ENCODE results near the gene UBQLN2. TPM values are rescaled to one million over a fixed set of nuclear protein-coding genes. Genes with fewer than 3 reads are reported as not detected.

UBQLN2 gene
- total RNA-seq, 2 experiments from 2014 or later: 48.7 to 49.1 TPM

GRCh38 chrX:56569378-56570057, 6.1 kb downstream of the UBQLN2 start:
- Mint-ChIP-seq H3K9me3 (no peaks in the 10 kb centered on the region), H3K27me3 (no peaks in the 10 kb centered on the region), H3K27ac (no peak overlapping the region), H3K4me1 (ENCODE audit: low read depth) (peaks cover 73% of the 10 kb centered on the region), H3K4me3 (peak overlapping the region; percentile 15), H3K36me3 (ENCODE audit: low read depth) (peaks cover 72% of the 10 kb centered on the region)
- no peaks in the 10 kb centered on the region for H3K27me3 ChIP-seq (ENCODE audit: control insufficient read depth in 1 of 2, insufficient read depth in 2 of 2, low read length in 2 of 2)
- CTCF ChIA-PET: no interaction called here
- no peak overlapping the region for H3K27ac ChIP-seq (ENCODE audit: low read depth in 1 of 2, low read length in 2 of 2)
- H3K36me3 ChIP-seq (ENCODE audit: insufficient read depth, low read length): peaks cover 9% of the 10 kb centered on the region
- no peak for TF ChIP-seq CTCF (IDR thresholded peaks at IDR 0.05)
- POLR2A ChIA-PET: no interaction called here
- peaks cover 11% of the 10 kb centered on the region for H3K4me1 ChIP-seq (ENCODE audit: insufficient read depth, low read length)
- DNase-seq (peak in 2 of 14 experiments; percentile 9 to 10), ATAC-seq (ENCODE audit: poor library complexity) (no peak)
- intact Hi-C loops (cut with DNase I, micrococcal nuclease): loop anchor here (5.0 to 10.0 kb wide), 4 partner anchors 55 to 1025 kb away; partner anchors contain the start of genes NBDY (in 1 of the 2) and ZXDB (in 1 of the 2)
- no peaks in the 10 kb centered on the region for H3K9me3 ChIP-seq (ENCODE audit: control insufficient read depth in 1 of 2, insufficient read depth in 1 of 2, low read length in 2 of 2)
- H3K4me3 ChIP-seq (ENCODE audit: low read length): no peak overlapping the region

GRCh38 chrX:56572975-56573374, 9.5 kb downstream of the UBQLN2 start:
- no peak overlapping the region for H3K4me3 ChIP-seq (ENCODE audit: low read length)
- H3K9me3 ChIP-seq (ENCODE audit: control insufficient read depth in 1 of 2, insufficient read depth in 1 of 2, low read length in 2 of 2): peaks cover 0 to 5% of the 10 kb centered on the region in 2 experiments
- H3K4me1 ChIP-seq (ENCODE audit: insufficient read depth, low read length): peaks cover 11% of the 10 kb centered on the region
- peaks cover 87% of the 10 kb centered on the region for H3K36me3 Mint-ChIP-seq (ENCODE audit: low read depth)
- peaks cover 14% of the 10 kb centered on the region for H3K36me3 ChIP-seq (ENCODE audit: insufficient read depth, low read length)
- POLR2A ChIA-PET: no interaction called here
- ATAC-seq (ENCODE audit: poor library complexity) (peak; percentile 89), DNase-seq (peak in 6 of 14 experiments; percentile 3 to 36 (median 23))
- no peaks in the 10 kb centered on the region for H3K9me3 Mint-ChIP-seq
- no peaks in the 10 kb centered on the region for H3K27me3 Mint-ChIP-seq
- TF ChIP-seq CTCF (IDR thresholded peaks at IDR 0.05): no peak
- H3K27me3 ChIP-seq (ENCODE audit: control insufficient read depth in 1 of 2, insufficient read depth in 2 of 2, low read length in 2 of 2): no peaks in the 10 kb centered on the region
- intact Hi-C loops (cut with DNase I, micrococcal nuclease): no loop called here
- no peak overlapping the region for H3K4me3 Mint-ChIP-seq
- CTCF ChIA-PET: no interaction called here
- H3K27ac Mint-ChIP-seq: peak overlapping the region; percentile 79
- H3K4me1 Mint-ChIP-seq (ENCODE audit: low read depth): peaks cover 59% of the 10 kb centered on the region
- no peak overlapping the region for H3K27ac ChIP-seq (ENCODE audit: low read depth in 1 of 2, low read length in 2 of 2)

GRCh38 chrX:56574861-56575260, 11.4 kb downstream of the UBQLN2 start:
- Mint-ChIP-seq H3K9me3 (no peaks in the 10 kb centered on the region), H3K4me1 (ENCODE audit: low read depth) (peaks cover 53% of the 10 kb centered on the region), H3K4me3 (no peak overlapping the region), H3K27ac (peak overlapping the region; percentile 31), H3K36me3 (ENCODE audit: low read depth) (peaks cover 93% of the 10 kb centered on the region), H3K27me3 (no peaks in the 10 kb centered on the region)
- intact Hi-C loops (cut with DNase I, micrococcal nuclease): no loop called here
- Histone ChIP-seq H3K9me3 (ENCODE audit: control insufficient read depth in 1 of 2, insufficient read depth in 1 of 2, low read length in 2 of 2) (peaks cover 0 to 8% of the 10 kb centered on the region in 2 experiments), H3K27ac (ENCODE audit: low read depth in 1 of 2, low read length in 2 of 2) (no peak overlapping the region), H3K36me3 (ENCODE audit: insufficient read depth, low read length) (peaks cover 9% of the 10 kb centered on the region), H3K27me3 (ENCODE audit: control insufficient read depth in 1 of 2, insufficient read depth in 2 of 2, low read length in 2 of 2) (no peaks in the 10 kb centered on the region), H3K4me1 (ENCODE audit: insufficient read depth, low read length) (peaks cover 5% of the 10 kb centered on the region), H3K4me3 (ENCODE audit: low read length) (no peak overlapping the region)
- POLR2A ChIA-PET: no interaction called here
- CTCF ChIA-PET: no interaction called here
- no peak for DNase-seq
- TF ChIP-seq CTCF (IDR thresholded peaks at IDR 0.05): no peak
- ATAC-seq (ENCODE audit: poor library complexity): no peak
